Epithelial cell of esophagus (primary cell): ENCODE measurements around the gene SLIT3.

Experiments used
- DNase-seq: peaks from one replicate; pipeline ENCODE4 v3.0.0; 2010; ENCODE audit warnings: low read depth
- H3K4me3 ChIP-seq: 2 replicates; pipeline ENCODE4 v1.5.1; 2011; ENCODE audit warnings: mild to moderate bottlenecking, low read length, control low read depth
- TF ChIP-seq, protein P1 (sequence below): IDR thresholded peaks from 2 replicates; pipeline ENCODE4 v1.5.1; 2011; ENCODE audit warnings: low read depth, mild to moderate bottlenecking, low read length, control low read depth, inconsistent platforms; ENCODE audit not compliant: insufficient read depth; ENCODE audit errors: missing control alignments

The SLIT3 gene

DNA sequence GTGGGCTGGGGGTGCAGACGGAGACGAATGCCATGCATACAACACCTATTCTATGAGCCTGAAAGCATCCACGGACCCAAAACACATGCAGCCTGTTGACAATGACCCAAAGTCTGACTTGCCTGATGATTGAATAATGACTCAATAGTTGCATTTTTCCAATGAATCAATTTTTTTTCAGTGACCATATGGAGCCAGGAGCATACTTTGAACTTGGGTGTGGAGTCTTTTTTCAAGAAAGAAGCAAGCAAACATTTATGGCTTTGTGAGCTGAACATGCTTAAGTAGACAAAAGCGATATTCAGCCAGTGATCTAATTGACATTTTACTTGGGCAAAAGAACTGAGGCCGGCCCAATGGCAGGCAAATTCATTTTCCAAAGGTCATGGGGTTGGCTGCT is 437.9 kb downstream of the SLIT3 start:
- no peak overlapping the region for H3K4me3 ChIP-seq
- DNase-seq = no peak
- TF ChIP-seq, protein P1, sequence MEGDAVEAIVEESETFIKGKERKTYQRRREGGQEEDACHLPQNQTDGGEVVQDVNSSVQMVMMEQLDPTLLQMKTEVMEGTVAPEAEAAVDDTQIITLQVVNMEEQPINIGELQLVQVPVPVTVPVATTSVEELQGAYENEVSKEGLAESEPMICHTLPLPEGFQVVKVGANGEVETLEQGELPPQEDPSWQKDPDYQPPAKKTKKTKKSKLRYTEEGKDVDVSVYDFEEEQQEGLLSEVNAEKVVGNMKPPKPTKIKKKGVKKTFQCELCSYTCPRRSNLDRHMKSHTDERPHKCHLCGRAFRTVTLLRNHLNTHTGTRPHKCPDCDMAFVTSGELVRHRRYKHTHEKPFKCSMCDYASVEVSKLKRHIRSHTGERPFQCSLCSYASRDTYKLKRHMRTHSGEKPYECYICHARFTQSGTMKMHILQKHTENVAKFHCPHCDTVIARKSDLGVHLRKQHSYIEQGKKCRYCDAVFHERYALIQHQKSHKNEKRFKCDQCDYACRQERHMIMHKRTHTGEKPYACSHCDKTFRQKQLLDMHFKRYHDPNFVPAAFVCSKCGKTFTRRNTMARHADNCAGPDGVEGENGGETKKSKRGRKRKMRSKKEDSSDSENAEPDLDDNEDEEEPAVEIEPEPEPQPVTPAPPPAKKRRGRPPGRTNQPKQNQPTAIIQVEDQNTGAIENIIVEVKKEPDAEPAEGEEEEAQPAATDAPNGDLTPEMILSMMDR = no peak

DNA sequence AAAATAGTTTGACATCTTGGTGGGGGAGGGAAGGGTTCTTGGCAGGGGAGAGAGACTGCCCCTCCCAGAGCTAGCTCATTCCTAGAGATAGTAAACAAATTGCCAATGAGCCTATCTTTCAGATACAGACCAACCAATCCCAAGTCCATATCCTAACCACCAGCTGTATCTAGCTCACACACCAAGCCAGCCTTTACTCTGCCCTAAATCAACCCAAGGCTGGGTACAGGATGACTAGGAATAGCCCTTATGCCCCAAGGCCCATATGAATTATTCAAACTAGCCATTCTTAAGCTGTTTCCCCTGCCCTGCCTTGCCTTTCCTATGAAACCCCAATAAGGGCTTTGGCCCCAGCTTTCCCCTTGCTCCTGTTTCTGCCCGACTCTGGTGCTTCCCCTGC is 440.4 kb downstream of the SLIT3 start:
- H3K4me3 ChIP-seq = no peak overlapping the region
- no peak for DNase-seq
- TF ChIP-seq, protein P1 = no peak

DNA sequence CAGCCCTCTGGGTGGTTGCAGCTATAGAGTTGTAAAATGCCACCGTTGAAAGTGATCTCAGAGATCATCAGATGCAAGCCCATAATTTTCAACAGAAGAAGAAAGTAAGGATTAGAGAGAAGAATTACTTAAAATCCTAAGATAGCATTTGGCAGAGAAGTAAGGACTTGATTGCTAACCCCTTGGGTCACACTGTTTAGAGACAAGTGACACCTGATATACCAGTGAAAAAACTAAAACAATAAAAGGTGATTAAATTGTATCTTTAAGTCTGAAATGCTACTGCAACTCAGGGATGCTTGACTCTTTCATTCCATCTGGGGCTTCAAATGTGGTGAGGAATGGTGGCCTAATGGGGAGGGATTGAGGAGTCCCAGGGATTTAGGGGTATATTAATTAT is 440.9 kb downstream of the SLIT3 start:
- TF ChIP-seq, protein P1 = no peak
- no peak overlapping the region for H3K4me3 ChIP-seq
- no peak for DNase-seq

DNA sequence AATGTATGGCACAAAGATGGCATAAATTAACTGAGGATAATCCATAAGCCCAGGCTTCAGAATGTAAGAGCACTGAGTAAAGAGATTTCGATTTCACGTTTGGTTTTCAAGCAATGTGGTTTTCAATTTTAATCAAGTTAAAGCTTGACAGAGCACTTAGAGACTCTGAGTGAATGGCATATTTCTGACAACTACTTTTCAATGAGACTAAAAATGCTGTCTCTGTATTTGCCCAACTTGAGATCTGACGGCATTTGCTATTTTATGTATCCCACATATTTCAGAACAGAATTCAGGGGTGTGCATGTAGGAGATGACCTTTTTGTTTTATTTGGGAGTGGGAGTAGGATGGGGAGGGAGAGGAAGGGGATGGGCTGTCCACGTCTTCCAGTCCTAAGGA is 441.5 kb downstream of the SLIT3 start:
- TF ChIP-seq, protein P1 = no peak
- H3K4me3 ChIP-seq = no peak overlapping the region
- no peak for DNase-seq

DNA sequence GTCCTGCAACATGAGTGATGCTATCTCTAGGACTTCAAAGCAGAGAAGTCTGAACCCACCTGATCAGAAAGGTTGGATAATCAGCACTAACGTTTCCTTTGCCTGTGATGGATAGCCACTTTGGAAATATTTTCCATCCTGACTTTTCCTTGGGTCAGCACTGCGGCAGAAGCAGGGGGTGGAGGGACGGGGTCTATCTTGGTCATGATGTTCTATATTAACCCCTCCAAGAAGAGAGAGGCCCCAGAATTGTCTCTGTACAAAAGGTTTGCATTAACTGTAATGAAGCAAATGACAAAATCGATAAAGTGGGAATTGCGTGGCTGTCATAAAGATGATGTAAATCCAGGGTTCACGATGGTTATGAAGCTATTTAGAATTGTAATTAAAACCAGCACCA is 441.9 kb downstream of the SLIT3 start:
- no peak overlapping the region for H3K4me3 ChIP-seq
- no peak for DNase-seq
- TF ChIP-seq, protein P1 = no peak

DNA sequence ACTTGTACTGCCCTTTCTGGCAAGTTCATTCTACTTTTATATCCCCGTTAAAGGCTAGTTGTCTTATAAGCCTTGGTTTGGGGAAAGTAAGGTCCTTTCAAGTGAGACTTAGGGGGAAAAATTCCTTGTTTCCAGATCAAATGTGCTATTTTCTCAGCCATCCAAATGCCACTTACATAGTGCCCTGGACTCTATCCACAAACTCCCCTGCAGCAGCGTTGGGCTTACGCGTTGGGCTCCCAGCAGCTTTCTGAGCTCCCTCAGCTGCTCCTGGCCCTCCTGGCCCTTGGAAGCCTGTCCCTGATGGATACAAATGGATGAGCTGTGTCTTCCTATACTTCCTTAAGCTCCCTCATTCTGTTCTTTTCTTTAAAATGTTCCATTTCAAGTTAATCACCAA is 442.6 kb downstream of the SLIT3 start:
- TF ChIP-seq, protein P1 = no peak

DNA sequence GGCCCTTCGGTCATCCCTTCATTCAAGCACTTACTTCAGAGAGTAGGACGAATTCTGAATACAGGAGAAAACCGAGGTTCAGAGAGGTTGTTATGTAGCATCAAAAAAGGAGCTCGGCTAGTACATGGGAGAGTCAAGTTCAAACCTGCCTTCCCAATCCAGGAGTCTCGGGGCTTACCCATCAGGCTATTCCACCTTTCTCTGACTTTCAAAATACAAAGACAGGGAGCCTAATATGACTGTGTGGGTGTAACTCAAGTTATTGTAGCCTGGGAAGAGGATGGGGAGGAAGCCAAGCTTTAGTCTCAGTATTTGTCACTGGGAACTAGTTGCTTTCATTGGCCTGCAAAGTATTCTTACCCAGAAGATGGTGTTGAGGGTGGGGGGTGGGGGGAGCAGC is 447.0 kb downstream of the SLIT3 start:
- no peak overlapping the region for H3K4me3 ChIP-seq
- TF ChIP-seq, protein P1 = no peak
- peak; percentile 65 for DNase-seq

More for the DNA sequence above, 442.6 kb downstream of the SLIT3 start:
- H3K4me3 ChIP-seq = no peak overlapping the region
- DNase-seq = no peak
